Caco-2 (cell line): Measurements from ENCODE around the gene PHF20. TPM values are rescaled to one million over a fixed set of nuclear protein-coding genes. Genes with fewer than 3 reads are reported as not detected.

ENCODE experiments used
- BruUV-seq: library from RNA; stranded (reverse); fragments of 400-500 nt; replicated peaks from 2 replicates; lab custom pipeline; 2021; lab: Mats Ljungman, UMichigan
- CTCF ChIA-PET: fragments of 300-600 bp; sonication (Branson Sonifier 250); formaldehyde crosslinking; loops from one replicate; lab custom pipeline; 2022; ENCODE audit warnings: antibody characterized with exemption; lab: Charles Lee
- POLR2A ChIA-PET: fragments of 300-600 bp; sonication (Branson Sonifier 250); formaldehyde crosslinking; loops from one replicate; lab custom pipeline; 2022; ENCODE audit warnings: antibody characterized with exemption; lab: Charles Lee
- DNase-seq, 2 experiments: peaks; one replicate each; pipeline versions ENCODE4 v3.0.0 to v3.0.0-alpha.2; 2020 to 2022
- H3K27me3 ChIP-seq: replicated peaks from 2 replicates; pipeline ENCODE4 v1.6.0; 2011; ENCODE audit warnings: low read length; ENCODE audit not compliant: control insufficient read depth, insufficient read depth
- H3K36me3 ChIP-seq: 2 replicates; pipeline ENCODE4 v1.5.1; 2011; ENCODE audit warnings: low read length; ENCODE audit not compliant: control insufficient read depth, insufficient read depth
- H3K4me1 ChIP-seq: fragments of 250-450 bp; sonication (Bioruptor Pico); 2 replicates; pipeline ENCODE4 v1.5.1; 2020; ENCODE audit warnings: mild to moderate bottlenecking
- H3K4me3 ChIP-seq: 2 replicates; pipeline ENCODE4 v1.5.1; 2011; ENCODE audit warnings: low read depth, mild to moderate bottlenecking, control low read depth, low read length
- H3K9me3 ChIP-seq: fragments of 250-450 bp; sonication (Bioruptor Pico); 2 replicates; pipeline ENCODE4 v1.5.1; 2020; ENCODE audit warnings: mild to moderate bottlenecking, moderate library complexity
- H3K27ac Mint-ChIP-seq: one replicate; pipeline ENCODE4 v1.8.0; 2022; ENCODE audit warnings: mixed read lengths; ENCODE audit not compliant: unreplicated experiment
- H3K27me3 Mint-ChIP-seq: one replicate; pipeline ENCODE4 v1.8.0; 2022; ENCODE audit warnings: mixed read lengths; ENCODE audit not compliant: insufficient read depth, unreplicated experiment
- H3K36me3 Mint-ChIP-seq: one replicate; pipeline ENCODE4 v1.8.0; 2022; ENCODE audit warnings: mild to moderate bottlenecking, mixed read lengths; ENCODE audit not compliant: insufficient read depth, unreplicated experiment
- H3K4me1 Mint-ChIP-seq: one replicate; pipeline ENCODE4 v1.8.0; 2022; ENCODE audit warnings: low read depth, mixed read lengths; ENCODE audit not compliant: unreplicated experiment
- H3K4me3 Mint-ChIP-seq: one replicate; pipeline ENCODE4 v1.8.0; 2022; ENCODE audit warnings: mild to moderate bottlenecking, moderate library complexity, mixed read lengths; ENCODE audit not compliant: unreplicated experiment
- H3K9me3 Mint-ChIP-seq: one replicate; pipeline ENCODE4 v1.8.0; 2022; ENCODE audit warnings: mixed read lengths; ENCODE audit not compliant: unreplicated experiment
- intact Hi-C: fragments of 100-400 bp; cut with micrococcal nuclease; formaldehyde crosslinking; loops from one replicate; pipeline ENCODE4 v1.10.0; 2022; ENCODE audit not compliant: unreplicated experiment
- total RNA-seq: library from RNA; stranded (reverse); gene quantifications from 2 replicates; pipeline ENCODE4 v1.2.3, GENCODE V29; 2022
- TF ChIP-seq, protein P1 (sequence below), 2 experiments: fragments of 200-600 bp in 1 of 2; IDR thresholded peaks; 1 replicate in 1 of 2; 2 replicates in 1 of 2; pipeline versions ENCODE4 v1.5.1 to v1.8.0; 2011 to 2022; ENCODE audit warnings: antibody characterized with exemption in 1 of 2, control low read depth in 1 of 2, inconsistent platforms in 1 of 2, low read depth in 1 of 2, low read length in 1 of 2, mild to moderate bottlenecking in 1 of 2, moderate library complexity in 1 of 2; ENCODE audit not compliant: insufficient read depth in 1 of 2, severe bottlenecking in 1 of 2, unreplicated experiment in 1 of 2

PHF20 gene
- total RNA-seq, 1 experiment from 2014 or later: 109 TPM

GRCh38 chr20:35941620-35942019 is 169.8 kb downstream of the PHF20 start:
- no peak for DNase-seq
- Histone ChIP-seq H3K36me3 (peaks cover 10% of the 10 kb centered on the region), H3K27me3 (no peaks in the 10 kb centered on the region), H3K9me3 (no peaks in the 10 kb centered on the region), H3K4me3 (no peak overlapping the region), H3K4me1 (no peaks in the 10 kb centered on the region)
- Mint-ChIP-seq H3K36me3 (peaks cover 45% of the 10 kb centered on the region), H3K4me1 (no peaks in the 10 kb centered on the region), H3K9me3 (no peaks in the 10 kb centered on the region), H3K4me3 (no peak overlapping the region), H3K27me3 (no peaks in the 10 kb centered on the region), H3K27ac (no peak overlapping the region)
- intact Hi-C loops: no loop called here
- TF ChIP-seq, protein P1, sequence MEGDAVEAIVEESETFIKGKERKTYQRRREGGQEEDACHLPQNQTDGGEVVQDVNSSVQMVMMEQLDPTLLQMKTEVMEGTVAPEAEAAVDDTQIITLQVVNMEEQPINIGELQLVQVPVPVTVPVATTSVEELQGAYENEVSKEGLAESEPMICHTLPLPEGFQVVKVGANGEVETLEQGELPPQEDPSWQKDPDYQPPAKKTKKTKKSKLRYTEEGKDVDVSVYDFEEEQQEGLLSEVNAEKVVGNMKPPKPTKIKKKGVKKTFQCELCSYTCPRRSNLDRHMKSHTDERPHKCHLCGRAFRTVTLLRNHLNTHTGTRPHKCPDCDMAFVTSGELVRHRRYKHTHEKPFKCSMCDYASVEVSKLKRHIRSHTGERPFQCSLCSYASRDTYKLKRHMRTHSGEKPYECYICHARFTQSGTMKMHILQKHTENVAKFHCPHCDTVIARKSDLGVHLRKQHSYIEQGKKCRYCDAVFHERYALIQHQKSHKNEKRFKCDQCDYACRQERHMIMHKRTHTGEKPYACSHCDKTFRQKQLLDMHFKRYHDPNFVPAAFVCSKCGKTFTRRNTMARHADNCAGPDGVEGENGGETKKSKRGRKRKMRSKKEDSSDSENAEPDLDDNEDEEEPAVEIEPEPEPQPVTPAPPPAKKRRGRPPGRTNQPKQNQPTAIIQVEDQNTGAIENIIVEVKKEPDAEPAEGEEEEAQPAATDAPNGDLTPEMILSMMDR (IDR thresholded peaks at IDR 0.05; ENCODE audit: insufficient read depth in 1 of 2, low read depth in 1 of 2, low read length in 1 of 2, severe bottlenecking in 1 of 2, unreplicated experiment in 1 of 2): no peak
- CTCF ChIA-PET: interaction anchor here (2.6 kb wide), 1 partner anchor 12 kb away, joined by 7 read pairs; the partner anchor contains the start of gene SCAND1
- POLR2A ChIA-PET: no interaction called here
- no TSS peak for BruUV-seq

- Histone ChIP-seq H3K27me3 (no peaks in the 10 kb centered on the region), H3K9me3 (no peaks in the 10 kb centered on the region), H3K4me1 (no peaks in the 10 kb centered on the region), H3K36me3 (peaks cover 10% of the 10 kb centered on the region), H3K4me3 (no peak overlapping the region)
- TF ChIP-seq, protein P1 (IDR thresholded peaks at IDR 0.05; ENCODE audit: insufficient read depth in 1 of 2, low read depth in 1 of 2, low read length in 1 of 2, severe bottlenecking in 1 of 2, unreplicated experiment in 1 of 2): no peak
- DNase-seq: no peak
- Mint-ChIP-seq H3K4me1 (no peaks in the 10 kb centered on the region), H3K27ac (no peak overlapping the region), H3K9me3 (no peaks in the 10 kb centered on the region), H3K4me3 (no peak overlapping the region), H3K27me3 (no peaks in the 10 kb centered on the region), H3K36me3 (peaks cover 50% of the 10 kb centered on the region)
- intact Hi-C loops: no loop called here
- BruUV-seq: no TSS peak
- ChIA-PET POLR2A (interaction anchor here (2.0 kb wide), 1 partner anchor 12 kb away, joined by 7 read pairs; the partner anchor contains the start of gene SCAND1), CTCF (interaction anchor here (2.6 kb wide), 1 partner anchor 12 kb away, joined by 7 read pairs; the partner anchor contains the start of gene SCAND1)
Observed at GRCh38 chr20:35942243-35942642, 170.4 kb downstream of the PHF20 start.

DNA sequence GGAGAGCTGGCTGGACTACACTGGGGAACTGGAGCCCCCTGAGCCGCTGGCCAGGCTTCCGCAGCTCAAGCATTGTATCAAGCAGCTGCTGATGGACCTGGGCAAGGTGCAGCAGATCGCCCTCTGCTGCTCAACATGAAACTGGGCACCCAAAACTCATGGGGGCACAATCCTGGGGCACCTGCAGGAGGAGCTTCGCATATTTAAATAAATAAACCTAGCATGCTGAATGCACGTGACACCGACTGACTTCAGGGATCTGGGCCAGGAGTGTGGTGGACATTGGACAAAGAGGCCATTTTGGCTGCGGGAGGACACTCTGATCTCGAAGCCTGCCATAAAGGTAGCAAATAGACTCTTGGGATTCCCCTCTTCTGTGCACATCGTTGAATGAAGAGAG is 175.7 kb downstream of the PHF20 start:
- Mint-ChIP-seq H3K4me3 (no peak overlapping the region), H3K4me1 (peaks cover 3% of the 10 kb centered on the region), H3K27ac (no peak overlapping the region), H3K36me3 (peaks cover 59% of the 10 kb centered on the region), H3K27me3 (no peaks in the 10 kb centered on the region), H3K9me3 (no peaks in the 10 kb centered on the region)
- TF ChIP-seq, protein P1 (IDR thresholded peaks at IDR 0.05; ENCODE audit: insufficient read depth in 1 of 2, low read depth in 1 of 2, low read length in 1 of 2, severe bottlenecking in 1 of 2, unreplicated experiment in 1 of 2): peak; percentile 61 to 68
- Histone ChIP-seq H3K27me3 (no peaks in the 10 kb centered on the region), H3K4me3 (no peak overlapping the region), H3K36me3 (peaks cover 9% of the 10 kb centered on the region), H3K9me3 (no peaks in the 10 kb centered on the region), H3K4me1 (peaks cover 8% of the 10 kb centered on the region)
- peak; percentile 66 to 70 for DNase-seq
- BruUV-seq: no TSS peak
- CTCF ChIA-PET: interaction anchor here (0.6 to 1.4 kb wide), 15 partner anchors 8 to 328 kb away, joined by 3 to 8 read pairs (median 3); partner anchors contain the start of genes NFS1 and ROMO1
- POLR2A ChIA-PET: interaction anchor here (0.9 to 1.2 kb wide), 2 partner anchors 176 to 205 kb away, joined by 3 to 5 read pairs; partner anchors contain the start of gene RBM39
- intact Hi-C loops: no loop called here
